GM12875 (cell line): ENCODE measurements around the gene SEC24C.

Experiments used
- H3K4me3 ChIP-seq: one replicate; pipeline ENCODE4 v1.5.1; 2011; ENCODE audit warnings: low read depth, low read length, control low read depth
- CTCF ChIP-seq: IDR thresholded peaks from 2 replicates; pipeline ENCODE4 v1.5.1; 2011; ENCODE audit warnings: low read depth, mild to moderate bottlenecking, control low read depth, inconsistent platforms, low read length, moderate library complexity, borderline replicate concordance; ENCODE audit not compliant: insufficient read depth

Gene SEC24C

GRCh38 chr10:73806176-73806950, 62.2 kb downstream of the SEC24C start:
- H3K4me3 ChIP-seq = no peak overlapping the region
- no peak for TF ChIP-seq CTCF

GRCh38 chr10:73807471-73807870, 63.3 kb downstream of the SEC24C start:
- no peak overlapping the region for H3K4me3 ChIP-seq
- no peak for TF ChIP-seq CTCF

- no peak for TF ChIP-seq CTCF
- H3K4me3 ChIP-seq = no peak overlapping the region
Observed at GRCh38 chr10:73808021-73808815, 64.0 kb downstream of the SEC24C start.

- no peak overlapping the region for H3K4me3 ChIP-seq
- TF ChIP-seq CTCF = no peak
Observed at GRCh38 chr10:73809061-73809818, 65.1 kb downstream of the SEC24C start.

- H3K4me3 ChIP-seq = peak overlapping the region; percentile 94
- TF ChIP-seq CTCF = no peak
Observed at GRCh38 chr10:73810358-73810734, 66.2 kb downstream of the SEC24C start.

GRCh38 chr10:73810735-73811465, 66.7 kb downstream of the SEC24C start:
- H3K4me3 ChIP-seq = peak overlapping the region; percentile 94
- TF ChIP-seq CTCF = no peak
